Stimulated activated CD4-positive, alpha-beta T cell treated with anti-CD3 and anti-CD28 coated beads, Interleukin-1b, Interleukin-23, amount 100 ng/mL, for 1 hour (primary cell): Measurements from ENCODE around the gene KDM4C.

Source experiments
- DNase-seq, 2 donors: peaks; one replicate each; pipeline ENCODE4 v3.0.0-alpha.2; 2020; ENCODE audit warnings: low read depth in 2 of 2

KDM4C gene

DNA sequence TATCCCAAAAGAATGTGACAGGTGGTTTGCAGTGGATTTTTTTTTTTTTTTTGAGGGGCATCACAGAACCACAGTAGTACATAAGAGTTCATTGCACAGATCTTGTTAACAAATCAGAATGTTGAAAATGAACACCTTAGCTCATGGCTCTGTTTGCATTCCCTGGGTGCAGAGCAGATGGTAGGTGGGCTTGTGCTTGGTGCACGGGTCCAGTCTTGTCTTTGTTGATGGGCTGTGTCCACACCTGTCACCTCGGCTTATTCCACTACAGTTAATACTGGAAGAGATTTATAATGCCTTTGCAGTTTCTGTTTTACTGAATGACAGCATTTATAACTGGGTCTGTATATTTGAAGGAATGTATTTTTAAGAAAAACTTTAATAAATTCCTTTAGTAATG is 146.6 kb downstream of the KDM4C start:
- no peak for DNase-seq

DNA sequence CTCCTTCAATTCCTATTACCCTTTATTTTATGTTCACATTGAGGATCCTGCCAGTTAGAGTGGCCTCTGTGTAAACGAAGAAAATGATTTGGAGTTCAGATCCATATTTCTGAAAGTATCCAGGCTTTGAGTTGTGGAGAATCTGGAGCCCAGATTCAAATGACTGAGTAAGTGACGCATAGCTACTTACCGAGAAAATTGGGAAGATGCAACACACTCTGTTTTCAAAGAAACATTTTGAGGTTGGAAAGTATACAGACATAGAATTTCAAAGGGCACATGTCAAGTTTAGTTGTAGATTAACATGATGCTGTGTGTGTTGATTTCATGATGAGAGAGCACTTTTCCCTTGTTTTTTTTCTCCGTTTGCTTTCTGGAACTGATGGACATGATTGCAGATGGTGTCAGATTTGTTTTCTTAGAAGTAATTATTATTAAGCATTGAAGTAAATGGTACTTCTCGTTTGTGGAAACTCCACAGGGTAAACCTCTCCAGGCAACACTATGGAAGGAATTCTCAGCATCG is 148.1 kb downstream of the KDM4C start:
- no peak for DNase-seq

GRCh38 chr9:6907772-6908381 is 150.1 kb downstream of the KDM4C start:
- DNase-seq: no peak

DNA sequence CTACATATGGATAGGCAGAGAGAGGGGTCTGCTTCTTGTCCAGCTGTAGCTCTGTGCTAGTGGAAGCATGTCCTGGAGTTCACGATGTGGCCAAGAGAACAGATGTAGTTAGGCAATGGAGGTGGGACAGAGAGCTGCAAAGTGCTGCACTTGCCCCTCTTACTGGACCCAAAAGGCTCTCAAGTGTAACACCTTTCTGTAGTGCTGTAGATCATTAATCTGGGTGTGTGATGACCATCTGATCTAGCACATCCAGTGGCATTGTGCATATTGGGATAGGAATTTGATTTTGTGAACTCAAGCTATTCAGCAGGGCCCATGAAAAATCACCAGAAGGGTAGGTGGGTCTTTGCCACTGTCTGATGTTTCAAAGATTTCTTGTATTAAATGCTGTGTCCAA is 151.4 kb downstream of the KDM4C start:
- DNase-seq: no peak

- DNase-seq: no peak
Observed at GRCh38 chr9:6910032-6910431, 152.3 kb downstream of the KDM4C start.

- DNase-seq: no peak
Observed at GRCh38 chr9:6910497-6910896, 152.7 kb downstream of the KDM4C start.

DNA sequence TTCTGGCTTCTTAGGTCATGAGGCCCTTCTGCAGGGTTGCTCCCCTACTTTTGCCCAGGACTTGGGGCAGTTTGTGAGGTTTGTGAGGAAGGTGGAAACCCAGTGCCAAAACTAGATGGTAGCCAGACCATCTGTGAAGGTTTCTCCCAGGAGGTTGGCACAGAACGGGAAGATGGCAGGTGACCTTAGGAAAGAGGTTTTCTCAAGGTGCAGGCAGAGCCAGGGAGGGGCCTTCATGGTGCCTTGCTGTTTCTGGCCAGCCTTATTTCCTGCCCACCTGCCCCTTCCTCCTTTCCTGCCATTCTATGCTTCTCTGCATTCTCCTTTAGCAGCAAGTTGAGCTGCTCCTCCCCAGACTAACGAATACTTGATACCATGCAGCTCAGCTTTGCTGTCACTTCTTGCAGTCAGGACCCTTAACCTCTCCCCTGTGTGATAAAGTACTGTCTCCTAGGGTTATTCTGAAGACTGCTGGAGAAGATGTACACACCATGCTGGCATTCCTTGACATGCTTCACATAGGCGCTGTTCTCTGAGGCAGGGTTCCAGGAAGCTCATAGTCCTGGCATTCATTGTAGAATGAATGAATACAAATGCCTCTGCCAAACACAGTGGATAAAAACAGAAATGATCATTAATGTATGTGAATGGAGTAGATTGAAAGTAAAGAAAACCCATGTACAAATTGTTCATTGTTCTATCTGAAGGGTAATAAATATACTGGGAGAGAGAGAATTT is 154.3 kb downstream of the KDM4C start:
- no peak for DNase-seq

DNA sequence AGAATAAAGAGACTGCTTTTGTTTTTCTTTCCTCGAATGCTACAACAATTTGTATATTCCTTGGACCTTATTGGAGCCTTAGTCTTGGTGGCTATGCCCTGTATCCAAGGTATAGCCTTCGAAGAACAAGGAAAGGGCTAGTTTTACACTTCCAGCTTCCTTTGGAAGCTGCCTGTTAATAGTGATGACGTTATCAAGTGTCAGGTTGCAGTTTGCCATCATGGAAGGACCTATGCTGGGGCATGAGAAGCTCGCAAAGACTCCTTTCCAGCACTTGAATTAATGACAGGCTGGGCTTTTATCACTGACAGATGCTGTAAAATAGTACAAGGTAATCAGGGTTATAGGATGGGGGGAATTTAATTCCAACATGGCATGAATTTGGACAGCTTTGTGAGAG is 157.9 kb downstream of the KDM4C start:
- DNase-seq: no peak

DNA sequence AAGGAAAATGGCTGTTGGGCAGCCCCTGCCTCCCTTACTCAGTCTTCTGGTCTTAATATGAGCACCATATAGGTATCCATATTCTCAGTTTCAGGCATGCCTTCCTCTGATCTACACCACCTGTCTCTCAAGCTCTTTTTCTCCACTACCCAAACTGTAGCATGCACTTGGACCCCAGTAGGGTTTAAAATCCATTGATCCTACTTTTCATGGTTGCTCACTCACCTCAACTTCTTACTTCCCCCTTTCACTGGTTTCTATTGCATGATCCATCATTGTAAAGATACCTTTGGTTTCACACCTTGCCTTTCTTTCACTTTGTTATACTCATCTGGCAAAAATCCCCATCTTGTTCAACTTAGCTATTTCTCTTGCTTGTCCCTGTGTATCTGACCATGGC is 159.4 kb downstream of the KDM4C start:
- DNase-seq: no peak

DNA sequence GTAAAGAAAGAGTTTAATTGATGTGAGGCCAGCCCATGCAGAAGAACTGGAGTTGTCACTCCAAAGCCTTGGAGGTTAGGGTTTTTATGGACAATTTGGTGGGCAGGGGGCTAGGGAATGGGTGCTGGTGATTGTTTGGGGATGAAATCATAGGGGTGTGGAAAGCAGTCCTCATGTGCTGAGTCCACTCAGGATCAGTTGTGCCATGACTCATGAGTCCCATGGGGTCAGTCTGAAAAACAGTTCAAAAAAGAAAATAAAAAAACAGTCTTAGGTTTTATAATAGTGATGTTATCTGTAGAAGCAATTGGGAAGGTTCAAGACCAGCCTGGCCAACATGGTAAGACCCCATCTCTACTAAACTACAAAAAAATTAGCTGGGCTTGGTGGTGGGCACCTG is 162.3 kb downstream of the KDM4C start:
- no peak for DNase-seq

DNA sequence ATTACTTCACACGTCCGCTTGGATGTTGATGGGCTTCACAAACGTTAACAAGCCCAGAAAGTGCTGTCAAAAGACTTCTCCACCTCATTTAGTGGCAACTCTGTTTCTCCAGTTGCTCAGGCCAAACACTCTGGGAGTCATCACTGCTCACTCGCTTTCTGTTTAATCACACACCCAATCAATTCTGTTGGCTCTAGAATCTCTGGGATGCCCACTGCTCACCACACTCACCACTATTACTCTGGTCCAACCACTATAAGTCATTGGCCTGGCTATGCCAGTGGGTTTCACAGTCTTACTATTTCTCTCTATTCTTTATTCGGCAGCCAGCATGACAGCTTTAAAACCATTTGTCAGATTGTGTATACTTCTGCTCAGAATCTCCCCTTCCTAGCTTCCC is 163.5 kb downstream of the KDM4C start:
- no peak for DNase-seq

DNA sequence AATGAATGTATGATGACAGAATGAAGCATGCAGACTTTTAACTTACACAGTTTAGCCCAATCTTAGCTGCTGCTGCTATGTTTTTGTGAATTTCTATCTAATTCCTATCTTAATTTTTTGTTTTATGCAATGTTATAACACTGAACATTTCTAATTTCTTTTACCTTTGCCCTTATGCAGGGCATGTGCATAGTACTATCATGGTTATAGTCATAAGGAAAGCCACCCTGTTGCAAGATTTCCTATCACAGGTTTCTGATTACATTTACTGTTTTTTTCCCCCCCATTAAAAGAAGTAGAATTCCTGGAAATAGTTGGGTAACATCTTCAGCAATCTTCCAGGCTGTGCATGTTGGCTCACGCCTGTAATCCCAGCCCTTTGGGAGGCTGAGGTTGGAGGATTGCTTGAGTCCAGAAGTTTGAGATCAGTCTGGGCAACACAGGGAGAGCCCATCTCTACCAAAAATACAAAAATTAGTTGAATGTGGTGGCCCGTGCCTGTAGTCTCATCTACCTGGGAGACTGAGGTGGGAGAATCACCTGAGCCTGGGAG is 164.4 kb downstream of the KDM4C start:
- no peak for DNase-seq

DNA sequence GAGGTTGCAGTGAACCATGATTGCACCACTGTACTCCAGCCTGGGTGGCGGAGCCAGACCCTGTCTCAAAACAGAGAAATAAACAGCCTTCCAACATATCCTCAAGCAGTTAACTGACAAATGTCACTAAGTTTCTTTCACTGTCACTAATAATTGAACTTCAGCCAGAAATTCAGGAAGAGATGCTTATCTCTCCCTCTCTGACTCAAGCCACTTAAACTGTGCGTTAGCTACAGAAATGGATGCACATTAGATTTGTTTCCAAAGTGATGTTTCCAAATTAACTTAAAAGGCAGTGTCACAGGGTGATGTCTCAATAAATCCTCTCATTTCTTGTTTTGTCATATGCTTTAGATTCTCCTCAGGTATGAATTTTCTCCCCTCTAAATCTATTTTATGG is 164.9 kb downstream of the KDM4C start:
- DNase-seq: no peak

- no peak for DNase-seq
Observed at GRCh38 chr9:6923086-6923485, 165.3 kb downstream of the KDM4C start.

DNA sequence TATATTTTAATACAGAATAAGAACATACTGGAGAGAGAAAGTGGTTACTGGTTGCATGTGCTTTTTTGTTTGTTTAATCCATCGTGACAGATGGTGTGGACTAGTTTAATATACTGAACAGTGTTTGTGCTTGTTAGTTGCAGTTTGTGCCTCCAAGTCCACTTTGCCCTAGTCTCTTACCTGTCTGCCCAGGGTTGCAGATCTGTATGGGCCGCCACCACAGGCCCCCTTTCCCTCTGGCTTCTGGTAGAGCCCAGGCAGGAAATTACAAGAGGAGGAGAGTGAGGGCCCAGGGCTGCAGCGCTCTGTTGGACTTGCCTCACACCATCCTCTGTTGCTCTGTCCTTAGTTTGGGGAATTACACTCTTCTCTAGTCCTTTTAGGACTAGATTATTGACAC is 166.4 kb downstream of the KDM4C start:
- no peak for DNase-seq

GRCh38 chr9:6924988-6925563 is 167.3 kb downstream of the KDM4C start:
- no peak for DNase-seq

GRCh38 chr9:6925836-6926235 is 168.1 kb downstream of the KDM4C start:
- DNase-seq: no peak

GRCh38 chr9:6926436-6926835 is 168.7 kb downstream of the KDM4C start:
- no peak for DNase-seq

DNA sequence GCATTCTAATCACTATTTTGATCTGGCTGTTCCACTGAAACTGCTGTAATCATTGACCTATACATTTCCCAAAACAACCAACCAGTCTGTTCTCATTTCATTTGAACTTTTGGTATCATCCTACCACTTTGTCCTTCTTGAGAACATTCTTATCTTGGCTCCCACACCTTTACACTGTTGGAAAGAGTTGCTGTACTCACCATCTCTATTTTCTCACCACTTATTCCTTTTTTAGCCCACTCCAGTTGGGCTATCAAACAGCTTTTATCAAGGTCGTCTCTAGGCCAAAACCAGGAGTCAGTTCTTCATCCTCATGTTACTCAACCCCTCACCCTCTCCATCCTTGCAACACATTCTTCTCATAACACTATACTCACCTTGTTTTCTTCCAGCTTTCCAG is 170.1 kb downstream of the KDM4C start:
- DNase-seq: no peak

- no peak for DNase-seq
Observed at GRCh38 chr9:6928863-6929262, 171.1 kb downstream of the KDM4C start.

DNA sequence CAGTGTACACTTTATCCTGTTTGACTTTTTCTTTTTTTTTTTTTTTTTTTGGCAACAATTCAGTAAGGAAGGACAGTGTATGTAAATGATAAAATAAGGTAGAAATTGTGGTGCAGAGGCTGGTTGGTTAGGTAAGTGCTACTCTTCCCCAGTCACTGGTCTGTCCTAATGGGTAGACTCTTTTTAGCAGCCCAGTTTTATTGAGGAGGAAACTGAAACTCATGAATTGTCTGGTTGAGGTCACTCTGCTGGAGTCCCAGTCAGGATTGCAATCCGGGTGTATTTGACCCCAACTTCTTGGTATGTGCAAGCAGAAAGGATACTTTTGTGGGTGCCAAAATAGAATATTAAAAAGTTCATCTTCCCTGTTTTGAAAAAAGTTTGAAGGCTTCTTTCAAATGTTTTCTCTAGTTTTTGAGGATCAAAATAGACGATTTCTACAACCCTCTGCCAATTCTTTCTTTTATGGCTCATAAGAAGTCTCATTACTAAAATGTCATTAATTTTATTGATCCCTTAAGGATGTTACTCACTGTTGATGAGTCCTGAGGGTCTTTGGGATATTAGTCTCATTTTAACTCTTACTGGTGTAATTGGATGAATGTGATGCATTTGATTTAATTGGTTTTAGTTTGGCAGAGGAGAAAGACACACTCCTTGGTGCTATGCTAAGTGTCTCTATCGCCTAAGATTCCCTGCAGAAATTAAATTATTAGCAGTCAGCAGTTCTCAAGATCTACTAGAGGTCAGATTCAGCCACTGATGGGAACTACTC is 171.9 kb downstream of the KDM4C start:
- DNase-seq: no peak

DNA sequence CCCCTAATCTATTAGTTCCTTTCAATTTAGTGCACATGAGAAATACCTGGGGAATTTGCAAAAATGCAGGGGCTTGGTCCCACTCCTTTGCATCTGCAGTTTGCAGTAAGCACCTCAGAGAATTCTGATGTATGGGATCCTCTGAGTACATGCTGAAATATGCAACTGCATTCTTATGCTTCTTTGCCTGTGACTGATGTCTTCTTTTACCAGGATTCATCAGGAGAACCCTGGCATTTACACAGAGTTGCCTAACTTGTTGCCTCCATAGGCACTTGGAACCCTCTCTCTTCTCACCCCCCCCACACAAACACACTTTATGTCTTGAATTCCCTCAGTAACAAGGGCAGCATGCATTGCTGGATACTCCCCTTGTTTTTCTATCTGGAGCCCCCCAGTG is 173.1 kb downstream of the KDM4C start:
- DNase-seq: no peak
